HG02571 (cell line): ENCODE measurements around the gene ZBTB8OS.
"Not testable (repeated sequence)": the region's sequence is repeated elsewhere in the genome, so short reads cannot be mapped to it uniquely, and the experiment has no call there.

Source experiments
- ATAC-seq: cut with Tn5 transposase; IDR thresholded peaks from one replicate; pipeline ENCODE4 v1.9.1; 2021; ENCODE audit warnings: mild to moderate bottlenecking, moderate library complexity; ENCODE audit not compliant: unreplicated experiment

The ZBTB8OS gene

DNA sequence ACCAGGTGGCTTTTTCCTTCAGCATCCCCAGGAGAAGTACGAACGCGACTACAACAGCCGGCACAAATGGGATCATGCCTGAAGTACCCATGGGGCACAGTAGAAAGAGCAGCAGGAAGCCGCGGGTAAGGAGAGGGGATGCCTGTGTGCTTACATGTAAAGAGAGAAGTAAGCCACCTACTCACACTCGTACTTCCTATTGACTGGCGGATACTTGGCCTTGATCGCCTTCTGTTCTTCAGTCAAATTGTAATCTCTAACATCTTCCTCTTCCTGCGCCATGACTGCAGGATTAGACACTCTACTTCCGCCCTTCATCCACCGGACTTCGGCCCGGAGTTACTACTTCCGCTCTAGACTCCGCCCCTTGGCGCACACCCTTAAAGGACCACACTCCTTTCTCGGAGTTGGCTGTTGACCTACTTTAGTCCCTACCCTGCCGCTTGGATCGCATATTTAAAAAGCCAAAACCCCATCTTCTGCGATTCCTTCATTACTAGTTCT lies at the start of gene ZBTB8OS:
Gene ZBTB8OS (minus strand): TSS at position 303 of the 504 bp plus-strand sequence. CDS start 21 bp downstream, at position 282.
- peak; percentile 58 for ATAC-seq

DNA sequence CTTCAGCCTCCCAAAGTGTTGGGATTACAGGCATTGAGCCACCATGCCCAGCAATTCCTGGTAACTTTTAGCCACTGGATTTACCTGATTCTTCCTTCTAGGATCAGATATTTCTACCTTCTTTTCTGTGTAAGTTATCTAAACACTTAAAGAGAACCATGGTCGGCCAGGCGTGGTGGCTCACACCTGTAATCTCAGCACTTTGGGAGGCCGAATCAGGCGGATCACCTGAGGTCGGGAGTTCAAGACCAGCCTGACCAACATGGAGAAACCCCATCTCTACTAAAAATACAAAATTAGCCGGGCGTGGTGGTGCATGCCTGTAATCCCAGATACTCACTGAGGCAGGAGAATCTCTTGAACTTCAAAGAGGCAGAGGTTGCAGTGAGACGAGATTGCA lies 46.6 kb upstream of the ZBTB8OS start:
- ATAC-seq: not testable (repeated sequence)

DNA sequence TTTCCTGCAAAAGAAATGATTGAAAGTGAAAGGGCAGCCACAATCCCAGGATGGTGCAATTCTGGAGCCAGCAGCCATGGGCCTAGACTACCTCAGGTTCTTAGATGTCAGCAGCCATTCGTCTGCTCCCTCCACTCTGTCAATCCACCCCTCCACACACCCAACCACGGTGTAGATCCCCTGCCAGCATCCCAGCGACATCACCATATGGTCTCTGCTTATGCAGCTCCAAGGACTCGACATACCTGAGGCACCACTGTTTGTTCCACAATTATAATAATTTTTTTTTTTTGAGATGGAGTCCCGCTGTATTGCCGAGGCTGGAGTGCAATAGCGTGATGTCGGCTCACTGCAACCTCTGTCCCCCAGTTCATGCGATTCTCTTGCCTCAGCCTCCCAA lies 45.7 kb upstream of the ZBTB8OS start:
- no peak for ATAC-seq

DNA sequence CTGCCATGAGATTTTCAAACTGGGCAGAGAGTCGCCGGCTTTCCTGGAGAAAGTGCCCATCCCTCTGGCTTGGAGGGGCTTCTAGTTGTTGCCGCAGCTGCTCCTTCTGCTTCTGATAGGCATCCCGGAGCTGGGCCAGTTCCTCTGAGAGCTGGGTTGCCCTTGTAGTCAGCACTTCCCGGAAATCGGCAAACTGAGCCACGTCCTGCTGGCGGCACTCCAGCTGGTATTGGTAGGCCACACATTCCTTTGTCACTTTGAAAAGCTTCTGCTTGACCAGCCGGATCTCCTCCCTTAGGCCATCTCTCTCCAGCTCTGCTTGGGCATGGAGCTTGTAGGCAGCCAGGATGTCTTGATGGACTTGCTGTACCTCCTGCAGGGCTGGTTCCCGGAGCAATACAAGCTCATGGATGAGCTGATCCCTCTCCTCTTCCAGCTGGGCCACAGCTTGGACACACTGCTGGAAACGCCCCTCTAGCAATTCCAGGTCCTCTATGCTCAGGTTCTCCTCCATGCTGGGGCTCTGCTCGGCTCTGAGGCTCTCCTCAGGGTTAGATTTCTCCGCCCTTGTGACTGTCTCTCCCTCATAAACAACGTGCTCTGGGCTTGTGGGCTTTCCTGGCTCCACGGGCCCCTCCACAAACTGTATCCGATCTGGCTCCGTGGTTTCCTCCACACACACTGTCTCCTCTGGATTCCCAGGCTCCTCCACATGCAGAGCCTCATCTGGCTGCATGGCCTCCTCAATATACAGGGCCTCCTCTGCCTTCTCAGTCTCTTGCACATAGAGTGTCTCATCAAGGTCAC lies 45.0 kb upstream of the ZBTB8OS start:
- no peak for ATAC-seq

DNA sequence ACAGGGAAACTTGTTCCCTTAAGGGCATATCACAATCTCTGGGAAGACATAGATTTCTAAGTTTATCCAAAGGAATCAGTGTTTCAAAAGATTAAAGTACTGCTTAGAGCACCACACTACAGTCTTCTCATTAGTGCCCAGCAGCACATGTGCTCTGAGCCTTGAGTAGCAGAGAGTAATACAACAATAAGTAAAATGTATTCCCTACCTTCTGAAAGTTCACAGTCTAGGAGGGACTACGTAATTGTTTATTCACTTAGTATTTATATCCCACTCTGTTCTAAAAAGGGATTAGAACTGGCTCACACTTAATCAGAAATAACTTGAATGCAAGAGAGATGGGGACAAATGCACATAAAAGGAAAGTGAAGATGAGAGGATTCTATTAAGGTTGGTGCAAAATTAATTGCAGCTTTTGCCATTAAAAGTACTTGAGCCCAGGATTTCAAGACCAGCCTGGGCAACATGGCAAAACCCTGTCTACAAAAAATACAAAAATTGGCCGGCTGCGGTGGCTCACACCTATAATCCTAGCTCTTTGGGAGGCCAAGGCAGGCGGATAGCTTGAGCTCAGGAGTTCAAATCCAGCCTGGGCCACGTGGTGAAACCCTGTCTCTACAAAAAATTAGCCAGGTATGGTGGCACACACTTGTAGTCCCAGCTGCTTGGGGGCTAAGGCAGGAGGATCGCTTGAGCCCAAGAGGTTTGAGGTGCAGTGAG lies 43.3 kb upstream of the ZBTB8OS start:
- no peak for ATAC-seq

DNA sequence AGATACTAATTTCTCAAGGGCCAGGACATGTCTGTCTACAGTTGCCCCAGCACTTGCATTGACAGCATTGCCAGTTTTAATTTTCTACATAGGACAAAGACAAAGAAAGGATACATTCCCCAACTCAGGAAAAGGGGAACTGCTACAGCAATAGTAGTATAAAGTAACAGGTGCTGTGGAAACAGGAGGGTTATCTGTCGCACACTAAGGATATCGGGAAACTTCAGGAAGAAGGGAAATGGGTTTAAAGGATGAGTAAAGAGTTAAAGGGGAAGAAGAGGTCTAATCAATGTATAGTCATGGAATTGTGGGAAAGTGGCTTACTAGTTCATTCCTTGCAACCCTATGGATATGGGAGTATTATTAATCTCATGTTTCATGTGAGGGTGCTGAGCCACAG lies 36.0 kb upstream of the ZBTB8OS start:
- ATAC-seq: no peak

DNA sequence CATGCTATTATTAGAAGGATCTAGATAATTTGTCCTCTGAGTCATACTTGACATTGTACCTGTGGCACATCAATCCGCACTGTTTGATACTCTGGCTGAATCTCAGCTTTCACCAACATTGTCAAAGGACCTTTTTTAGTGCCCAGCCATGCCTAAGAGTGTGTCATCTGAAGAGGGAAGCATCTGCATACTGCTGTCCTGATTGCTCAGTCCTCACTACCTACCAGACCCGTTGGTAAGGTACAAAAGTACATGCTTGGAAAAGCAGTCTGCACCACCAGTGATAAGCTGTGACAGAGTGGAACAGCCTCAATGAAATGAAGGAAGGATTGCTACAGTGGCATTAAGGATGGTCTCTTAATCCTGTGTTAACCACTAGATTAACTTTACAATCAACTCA lies 35.1 kb upstream of the ZBTB8OS start:
- no peak for ATAC-seq

DNA sequence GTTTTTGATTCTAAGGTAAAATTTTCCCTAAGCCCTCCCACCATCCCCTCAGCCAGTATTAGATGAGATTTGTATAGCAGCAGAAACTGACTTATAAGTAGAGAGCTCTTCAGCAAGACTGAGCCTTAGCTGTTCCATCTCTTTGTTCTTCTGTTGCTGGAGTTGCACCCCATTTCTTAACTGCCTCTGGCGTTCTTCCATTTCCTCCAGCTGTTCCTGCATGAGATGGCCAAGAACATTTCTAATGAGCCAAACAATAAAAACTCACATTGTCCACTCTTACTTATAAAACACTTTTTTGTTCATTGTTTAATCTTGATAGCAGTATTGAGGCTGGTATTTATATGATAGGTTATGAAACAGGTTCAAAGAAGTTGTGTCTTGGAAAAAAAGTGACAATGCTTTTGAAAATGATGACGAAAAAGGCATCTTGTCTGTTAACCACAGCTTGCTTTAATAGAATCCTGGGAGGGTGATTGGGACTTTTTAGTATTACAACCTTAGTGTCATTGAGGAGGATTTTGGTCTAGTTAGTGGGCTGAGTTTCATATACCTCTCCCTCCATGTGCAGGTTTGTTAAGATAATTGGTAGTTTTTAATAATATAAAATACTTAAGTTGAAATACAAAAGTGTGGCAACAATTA lies 33.9 kb upstream of the ZBTB8OS start:
- ATAC-seq: no peak

DNA sequence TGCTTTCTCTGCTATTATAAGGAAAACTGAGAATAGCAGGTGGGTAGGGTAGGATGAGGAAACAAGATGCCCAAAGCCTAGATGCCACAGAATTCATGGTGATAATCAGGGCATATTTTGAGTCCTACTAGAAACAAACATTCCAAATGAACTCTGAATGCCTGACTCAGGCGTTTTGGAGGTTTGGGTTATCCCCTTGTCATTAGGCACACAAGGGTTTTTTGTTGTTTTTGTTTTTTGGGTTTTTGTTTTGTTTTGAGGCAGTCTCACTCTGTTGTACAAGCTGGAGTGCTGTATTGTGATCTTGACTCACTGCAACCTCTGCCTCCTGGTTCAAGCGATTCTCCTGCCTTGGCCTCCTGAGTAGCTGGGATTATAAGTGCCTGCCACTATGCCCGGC lies 33.0 kb upstream of the ZBTB8OS start:
- no peak for ATAC-seq

DNA sequence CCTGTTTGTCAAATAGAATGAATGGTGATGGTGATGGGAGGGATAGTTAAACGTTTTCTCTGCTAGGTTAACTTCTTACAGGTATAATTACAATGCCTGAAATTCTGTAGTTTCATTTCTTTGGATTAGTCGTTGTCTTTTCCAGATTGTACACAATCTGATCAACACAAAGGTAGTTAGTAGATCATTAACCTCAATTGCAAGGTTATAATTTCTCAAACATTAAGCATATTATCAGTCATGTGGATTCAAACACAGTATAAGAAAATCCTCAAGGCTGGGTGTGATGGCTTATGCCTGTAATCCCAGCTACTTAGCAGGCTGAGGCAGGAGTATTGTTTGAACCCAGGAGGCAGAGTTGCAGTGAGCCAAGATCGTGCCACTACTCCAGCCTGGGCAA lies 31.6 kb upstream of the ZBTB8OS start:
- ATAC-seq: no peak

DNA sequence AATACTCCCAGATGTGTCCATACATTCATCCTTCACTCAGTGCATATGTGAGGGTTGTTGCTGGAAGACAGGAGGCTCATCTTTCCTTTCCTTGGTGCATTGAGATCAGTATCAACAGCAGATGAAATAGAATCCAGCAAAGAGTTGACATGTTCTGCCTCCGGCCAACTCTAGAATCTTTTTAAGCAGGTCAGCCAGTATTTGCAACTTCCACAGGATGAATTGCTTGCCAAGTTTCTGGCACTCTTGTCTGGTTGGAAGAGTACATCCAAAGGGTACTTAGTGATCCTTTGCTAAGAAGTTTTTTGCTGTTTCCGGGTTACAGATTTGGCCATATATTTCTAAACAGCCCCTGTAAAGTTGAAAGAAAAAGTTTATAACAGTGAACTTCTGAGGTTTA lies 31.2 kb upstream of the ZBTB8OS start:
- ATAC-seq: no peak

DNA sequence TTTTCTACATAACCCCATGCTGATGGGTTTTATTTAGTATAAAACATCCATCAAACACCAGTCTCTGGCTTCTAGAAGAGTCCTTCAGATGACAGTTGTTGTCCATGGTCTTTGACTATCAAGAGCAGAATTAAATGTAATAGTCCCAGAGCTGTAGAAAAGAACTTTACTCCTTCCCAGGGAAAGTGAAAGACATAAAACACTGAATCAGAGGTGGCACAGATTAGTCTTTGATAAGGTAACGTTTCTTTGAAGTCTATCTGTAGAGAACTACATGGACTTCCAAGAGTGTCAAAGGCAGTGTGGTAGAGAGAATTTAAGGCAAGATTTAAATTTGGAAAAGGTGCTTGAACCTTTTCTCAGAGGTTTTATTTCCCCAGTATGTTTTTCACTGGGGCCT lies 30.3 kb upstream of the ZBTB8OS start:
- no peak for ATAC-seq

DNA sequence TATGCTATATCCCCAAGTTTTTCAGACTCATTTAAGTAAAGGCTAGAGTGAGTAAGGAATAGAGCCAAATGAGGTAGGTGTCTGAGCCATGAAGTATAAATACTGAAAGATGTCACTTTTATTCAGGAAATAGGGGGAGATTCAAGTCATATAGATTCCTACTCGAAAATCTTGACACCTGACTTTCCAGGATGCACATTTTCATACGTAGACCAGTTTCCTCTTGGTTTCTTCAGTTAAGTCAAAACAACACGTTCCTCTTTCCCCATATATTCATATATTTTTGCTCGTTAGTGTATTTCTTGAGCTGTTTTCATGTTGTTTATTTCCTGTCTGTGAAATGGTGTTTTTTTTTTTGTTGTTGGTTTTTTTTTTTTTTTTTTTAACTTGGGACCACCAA lies 29.6 kb upstream of the ZBTB8OS start:
- not testable (repeated sequence) for ATAC-seq

DNA sequence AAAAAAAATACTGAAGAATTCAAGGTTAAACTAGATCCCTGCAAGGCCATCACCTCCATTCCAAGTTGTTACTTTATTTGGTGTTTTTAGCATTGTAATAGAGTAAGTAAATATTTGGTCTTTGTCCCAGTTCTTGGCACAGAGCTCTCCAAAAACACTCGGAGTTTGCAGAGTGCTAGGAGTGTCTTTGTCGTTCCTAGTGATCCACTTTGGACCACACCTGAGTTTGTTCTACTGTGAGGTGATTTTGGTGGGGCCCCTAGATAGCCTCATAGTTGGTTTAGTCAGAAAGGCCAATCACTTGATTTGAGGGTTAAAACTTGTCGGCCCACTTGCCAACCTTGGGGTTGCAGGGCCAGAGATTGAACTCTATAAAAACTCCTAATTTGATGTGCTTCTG lies 26.6 kb upstream of the ZBTB8OS start:
- ATAC-seq: no peak

DNA sequence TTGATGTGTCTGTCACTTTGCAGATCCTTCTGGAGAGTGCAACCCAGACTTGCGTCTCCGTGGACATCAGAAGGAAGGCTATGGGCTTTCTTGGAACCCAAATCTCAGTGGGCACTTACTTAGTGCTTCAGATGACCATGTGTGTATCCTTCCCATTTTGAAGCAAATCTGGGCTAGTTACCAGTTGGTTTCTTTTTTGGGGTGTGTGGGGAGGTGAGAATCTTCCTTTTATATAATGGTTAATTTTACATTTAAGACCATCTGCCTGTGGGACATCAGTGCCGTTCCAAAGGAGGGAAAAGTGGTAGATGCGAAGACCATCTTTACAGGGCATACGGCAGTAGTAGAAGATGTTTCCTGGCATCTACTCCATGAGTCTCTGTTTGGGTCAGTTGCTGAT lies 18.4 kb upstream of the ZBTB8OS start:
- ATAC-seq: not testable (repeated sequence)

DNA sequence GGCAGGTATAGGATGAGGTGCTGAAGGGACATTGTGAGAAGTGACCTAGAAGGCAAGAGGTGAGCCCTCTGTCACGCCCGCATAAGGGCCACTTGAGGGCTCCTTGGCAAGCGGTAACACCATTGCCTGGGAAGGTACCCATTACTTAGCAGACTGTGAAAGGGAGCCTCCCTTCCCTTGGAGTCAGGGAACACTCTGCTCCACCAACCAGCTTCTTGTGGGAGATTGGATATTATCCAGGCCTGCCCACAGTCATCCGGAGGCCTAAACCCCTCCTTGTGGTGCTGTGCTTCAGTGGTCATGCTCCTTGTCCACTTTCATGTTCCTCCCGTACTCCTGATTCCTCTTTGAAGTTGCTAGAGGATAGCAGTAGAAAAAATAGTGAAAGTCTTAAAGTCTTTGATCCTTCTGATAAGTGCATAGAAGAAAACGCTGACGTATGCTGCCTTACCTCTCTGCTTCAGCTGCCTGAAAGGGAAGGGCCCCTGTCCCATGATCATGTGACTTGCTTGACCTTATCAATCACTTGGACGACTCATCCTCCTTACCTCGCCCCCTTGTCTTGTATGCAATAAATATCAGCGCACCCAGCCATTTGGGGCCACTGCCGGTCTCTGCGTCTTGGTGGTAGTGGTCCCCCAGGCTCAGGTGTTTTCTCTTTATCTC lies 16.7 kb upstream of the ZBTB8OS start:
- ATAC-seq: no peak

DNA sequence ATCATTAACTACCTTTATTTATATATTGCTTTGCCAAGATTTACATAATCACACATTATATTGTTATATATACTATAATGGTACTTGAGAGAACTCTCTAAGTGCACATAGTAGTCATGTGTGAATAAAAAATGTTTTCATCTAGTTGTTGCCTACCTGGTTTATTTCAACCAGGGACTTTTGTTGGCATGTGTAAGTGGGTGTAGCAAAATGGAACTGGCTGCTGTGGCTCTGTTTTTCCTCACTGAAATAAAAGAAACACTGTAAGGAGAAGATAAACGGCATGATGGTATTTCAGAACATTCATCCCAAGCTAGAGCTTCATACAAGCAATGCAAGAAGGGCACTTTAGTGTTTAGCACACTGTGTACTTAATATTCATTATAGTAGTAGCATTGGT lies 15.6 kb upstream of the ZBTB8OS start:
- no peak for ATAC-seq

DNA sequence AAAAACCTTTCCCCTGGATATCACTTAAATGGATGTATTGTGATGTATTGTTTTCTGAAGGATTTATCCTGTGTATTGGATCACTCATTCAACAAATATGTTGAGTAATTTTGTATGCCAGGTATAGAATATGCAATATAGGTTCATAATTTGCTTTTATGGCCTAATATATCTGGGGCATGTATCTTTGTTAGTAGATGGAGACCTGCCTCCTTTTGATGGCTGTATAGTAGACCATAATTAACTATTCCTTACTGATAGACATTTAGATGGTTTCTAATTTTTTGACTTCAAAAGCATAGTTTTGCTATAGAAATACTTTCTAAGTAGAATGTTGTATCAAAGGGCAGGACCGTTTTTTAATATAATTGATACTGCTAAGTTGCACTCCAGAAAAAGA lies 9.2 kb upstream of the ZBTB8OS start:
- ATAC-seq: no peak

DNA sequence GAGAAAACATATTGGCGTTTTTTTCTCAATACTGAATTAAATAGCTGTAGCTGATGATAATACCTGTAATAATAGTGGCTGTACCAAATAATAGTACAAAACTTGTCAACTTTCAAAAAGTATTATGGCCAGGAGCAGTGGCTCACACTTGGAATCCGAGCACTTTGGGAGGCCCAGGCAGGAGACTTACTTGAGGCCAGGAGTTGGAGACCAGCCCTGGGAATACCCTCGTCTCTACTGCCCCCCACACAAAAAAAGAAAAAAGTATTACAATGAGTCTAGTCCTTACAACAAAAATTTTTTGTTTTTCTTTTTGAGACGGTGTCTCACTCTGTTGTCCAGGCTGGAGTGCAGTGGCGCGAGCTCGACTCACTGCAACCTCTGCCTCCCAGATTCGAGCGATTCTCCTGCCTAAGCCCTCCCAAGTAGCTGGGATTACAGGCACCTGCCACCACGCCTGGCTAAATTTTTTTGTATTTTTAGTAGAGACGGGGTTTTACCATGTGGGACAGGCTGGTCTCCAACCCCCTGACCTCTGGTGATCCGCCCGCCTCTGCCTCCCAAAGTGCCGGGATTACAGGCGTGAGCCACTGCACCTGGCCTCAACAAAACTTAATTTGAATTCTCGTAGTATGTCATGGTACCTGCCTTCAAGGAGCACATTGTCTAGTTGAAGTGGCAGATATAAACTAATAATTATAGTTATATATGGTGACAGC lies 2.1 kb upstream of the ZBTB8OS start:
- no peak for ATAC-seq

DNA sequence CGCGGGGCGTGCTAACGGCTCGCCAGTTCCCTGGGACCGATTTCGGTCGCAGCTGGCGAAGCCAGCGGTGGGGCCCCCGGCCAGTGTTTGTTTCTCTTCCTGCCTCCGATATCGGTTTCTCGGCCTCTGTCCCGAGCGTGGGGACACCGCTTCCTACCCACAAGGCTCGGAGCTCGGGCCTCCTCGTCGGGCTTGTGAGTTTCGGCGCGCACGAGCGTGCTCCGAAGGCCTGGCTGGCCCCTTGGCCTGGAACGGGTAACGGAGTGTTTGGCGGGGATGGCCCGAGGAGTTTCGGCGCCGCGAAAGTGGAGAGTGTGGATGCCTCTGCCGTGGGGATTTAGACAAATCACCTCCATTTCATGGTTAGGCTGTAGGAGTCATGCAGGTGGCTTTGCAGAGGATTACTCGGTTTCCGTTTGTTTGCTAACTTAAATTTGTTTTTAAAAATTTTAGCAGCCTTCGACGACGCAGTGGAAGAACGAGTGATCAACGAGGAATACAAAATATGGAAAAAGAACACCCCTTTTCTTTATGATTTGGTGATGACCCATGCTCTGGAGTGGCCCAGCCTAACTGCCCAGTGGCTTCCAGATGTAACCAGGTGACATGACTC lies 1.2 kb upstream of the ZBTB8OS start:
- ATAC-seq: peak; percentile 19
